ENCODE results near the gene KIF23. TPM values are rescaled to one million over a fixed set of nuclear protein-coding genes. Genes with fewer than 3 reads are reported as not detected.

Gene KIF23
- total and polyA plus RNA-seq, 2 experiments from 2014 or later = 12.3 to 58.9 TPM

GRCh38 chr15:69385831-69386230 lies 28.3 kb upstream of the KIF23 start:
- TF ChIP-seq CTCF (IDR thresholded peaks at IDR 0.05; ENCODE audit: low read depth, low read length) = no peak
- Histone ChIP-seq H3K4me1 (ENCODE audit: low read depth) (no peaks in the 10 kb centered on the region), H3K36me3 (no peaks in the 10 kb centered on the region), H3K27me3 (no peaks in the 10 kb centered on the region), H3K27ac (no peak overlapping the region), H3K4me3 (no peak overlapping the region), H3K9me3 (ENCODE audit: low read depth) (no peaks in the 10 kb centered on the region)
- DNase-seq (ENCODE audit: low read depth in 1 of 2, low spot score in 1 of 2) = no peak

GRCh38 chr15:69386284-69386683 lies 27.9 kb upstream of the KIF23 start:
- Histone ChIP-seq H3K4me1 (ENCODE audit: low read depth) (no peaks in the 10 kb centered on the region), H3K36me3 (no peaks in the 10 kb centered on the region), H3K27ac (no peak overlapping the region), H3K9me3 (ENCODE audit: low read depth) (no peaks in the 10 kb centered on the region), H3K4me3 (no peak overlapping the region), H3K27me3 (no peaks in the 10 kb centered on the region)
- no peak for DNase-seq (ENCODE audit: low read depth in 1 of 2, low spot score in 1 of 2)
- no peak for TF ChIP-seq CTCF (IDR thresholded peaks at IDR 0.05; ENCODE audit: low read depth, low read length)

GRCh38 chr15:69388260-69388705 lies 25.9 kb upstream of the KIF23 start:
- H3K36me3 ChIP-seq = no peaks in the 10 kb centered on the region
- no peaks in the 10 kb centered on the region for H3K9me3 ChIP-seq (ENCODE audit: low read depth)
- no peaks in the 10 kb centered on the region for H3K27me3 ChIP-seq
- no peak for DNase-seq (ENCODE audit: low read depth in 1 of 2, low spot score in 1 of 2)
- no peak overlapping the region for H3K4me3 ChIP-seq
- H3K4me1 ChIP-seq (ENCODE audit: low read depth) = no peaks in the 10 kb centered on the region
- H3K27ac ChIP-seq = no peak overlapping the region
- TF ChIP-seq CTCF (IDR thresholded peaks at IDR 0.05; ENCODE audit: low read depth, low read length) = no peak

GRCh38 chr15:69389426-69389825 lies 24.7 kb upstream of the KIF23 start:
- H3K4me1 ChIP-seq (ENCODE audit: low read depth) = peaks cover 1% of the 10 kb centered on the region
- no peak for DNase-seq (ENCODE audit: low read depth in 1 of 2, low spot score in 1 of 2)
- no peak overlapping the region for H3K27ac ChIP-seq
- H3K36me3 ChIP-seq = no peaks in the 10 kb centered on the region
- TF ChIP-seq CTCF (IDR thresholded peaks at IDR 0.05; ENCODE audit: low read depth, low read length) = no peak
- H3K9me3 ChIP-seq (ENCODE audit: low read depth) = no peaks in the 10 kb centered on the region
- H3K27me3 ChIP-seq = no peaks in the 10 kb centered on the region
- no peak overlapping the region for H3K4me3 ChIP-seq

GRCh38 chr15:69390575-69390974 lies 23.6 kb upstream of the KIF23 start:
- Histone ChIP-seq H3K4me1 (ENCODE audit: low read depth) (peaks cover 5% of the 10 kb centered on the region), H3K9me3 (ENCODE audit: low read depth) (no peaks in the 10 kb centered on the region), H3K4me3 (no peak overlapping the region), H3K27me3 (no peaks in the 10 kb centered on the region), H3K27ac (no peak overlapping the region), H3K36me3 (no peaks in the 10 kb centered on the region)
- TF ChIP-seq CTCF (IDR thresholded peaks at IDR 0.05; ENCODE audit: low read depth, low read length) = no peak
- no peak for DNase-seq (ENCODE audit: low read depth in 1 of 2, low spot score in 1 of 2)
